Right kidney (tissue), 1 donor: Measurements from ENCODE around the gene TRIB2.

Experiments
- DNase-seq: peaks from one replicate; pipeline ENCODE4 v3.0.0-alpha.2; 2016

The TRIB2 gene

GRCh38 chr2:12776521-12776961 lies 59.8 kb downstream of the TRIB2 start:
- DNase-seq, result no peak

- DNase-seq, result no peak
Measured at GRCh38 chr2:12778369-12778768, 61.6 kb downstream of the TRIB2 start.

- DNase-seq, result no peak
Measured at GRCh38 chr2:12778811-12779579, 62.3 kb downstream of the TRIB2 start.

- DNase-seq, result no peak
Measured at GRCh38 chr2:12781329-12781728, 64.6 kb downstream of the TRIB2 start.

- DNase-seq, result no peak
Measured at GRCh38 chr2:12787891-12788801, 71.4 kb downstream of the TRIB2 start.

GRCh38 chr2:12791906-12792305 lies 75.2 kb downstream of the TRIB2 start:
- DNase-seq, result no peak
